MM.1S (cell line): ENCODE results near the gene KRTAP3-1.
"Not testable (repeated sequence)": the region's sequence is repeated elsewhere in the genome, so short reads cannot be mapped to it uniquely, and the experiment has no call there.

Experiments
- DNase-seq: peaks from one replicate; pipeline ENCODE4 v3.0.0-alpha.2; 2015
- H2AFZ ChIP-seq: fragments of 300-600 bp; sonication (generic); 2 replicates; pipeline ENCODE4 v1.6.0; 2016; ENCODE audit warnings: antibody characterized with exemption, low read length
- H3F3A ChIP-seq: fragments of 300-600 bp; sonication (generic); 2 replicates; pipeline ENCODE4 v1.6.1; 2016; ENCODE audit warnings: mild to moderate bottlenecking, antibody characterized with exemption, low read length, moderate library complexity, mixed read lengths; ENCODE audit not compliant: insufficient read depth
- H3K27ac ChIP-seq: fragments of 300-600 bp; sonication (generic); 2 replicates; pipeline ENCODE4 v1.5.1; 2016; ENCODE audit warnings: mild to moderate bottlenecking, low read length
- H3K27me3 ChIP-seq: fragments of 300-600 bp; sonication (generic); replicated peaks from 2 replicates; pipeline ENCODE4 v1.6.0; 2016; ENCODE audit warnings: low read length; ENCODE audit not compliant: insufficient read depth
- H3K36me3 ChIP-seq: fragments of 300-600 bp; sonication (generic); replicated peaks from 2 replicates; pipeline ENCODE4 v1.6.1; 2016; ENCODE audit warnings: mild to moderate bottlenecking, low read length, mixed read lengths; ENCODE audit not compliant: insufficient read depth
- H3K4me1 ChIP-seq: fragments of 300-600 bp; sonication (generic); 2 replicates; pipeline ENCODE4 v1.6.1; 2016; ENCODE audit warnings: low read length, mixed read lengths
- H3K4me2 ChIP-seq: fragments of 300-600 bp; sonication (generic); 2 replicates; pipeline ENCODE4 v1.6.0; 2016; ENCODE audit warnings: low read depth, low read length
- H3K4me3 ChIP-seq: fragments of 300-600 bp; sonication (generic); 2 replicates; pipeline ENCODE4 v1.5.1; 2016; ENCODE audit warnings: low read length, mixed read lengths
- H3K79me2 ChIP-seq: fragments of 300-600 bp; sonication (generic); 2 replicates; pipeline ENCODE4 v1.6.1; 2016; ENCODE audit warnings: mixed run types, low read length, mixed read lengths
- H3K9ac ChIP-seq: fragments of 300-600 bp; sonication (generic); 2 replicates; pipeline ENCODE4 v1.6.1; 2016; ENCODE audit warnings: low read length, mixed read lengths
- H3K9me2 ChIP-seq: fragments of 300-600 bp; sonication (generic); replicated peaks from 2 replicates; pipeline ENCODE4 v1.6.1; 2016; ENCODE audit warnings: mild to moderate bottlenecking, low read length, mixed read lengths; ENCODE audit not compliant: insufficient read depth
- H3K9me3 ChIP-seq: fragments of 300-600 bp; sonication (generic); replicated peaks from 2 replicates; pipeline ENCODE4 v1.6.1; 2016; ENCODE audit warnings: mild to moderate bottlenecking, low read length, mixed read lengths; ENCODE audit not compliant: insufficient read depth
- H4K20me1 ChIP-seq: fragments of 300-600 bp; sonication (generic); 2 replicates; pipeline ENCODE4 v1.6.1; 2016; ENCODE audit warnings: mild to moderate bottlenecking, low read length, moderate library complexity, mixed read lengths; ENCODE audit not compliant: insufficient read depth
- CTCF ChIP-seq: fragments of 300-600 bp; sonication (generic); IDR thresholded peaks from 2 replicates; pipeline ENCODE4 v1.5.1; 2016; ENCODE audit warnings: antibody characterized with exemption, low read length, mixed read lengths
- EZH2 ChIP-seq: fragments of 300-600 bp; sonication (generic); optimal IDR thresholded peaks from 2 replicates; pipeline ENCODE3; 2017; ENCODE audit warnings: low read depth, mild to moderate bottlenecking, antibody characterized with exemption, low read length, mixed read lengths
- EZH2phosphoT487 ChIP-seq: fragments of 300-600 bp; sonication (generic); IDR thresholded peaks from 2 replicates; pipeline ENCODE4 v1.6.1; 2018; ENCODE audit warnings: antibody characterized with exemption, low read length

The KRTAP3-1 gene

GRCh38 chr17:41042953-41043352 is 34.0 kb upstream of the KRTAP3-1 start:
- TF ChIP-seq CTCF (no peak), EZH2phosphoT487 (no peak), EZH2 (no peak)
- DNase-seq = no peak
- H3K4me1 ChIP-seq = no peaks in the 10 kb centered on the region
- H4K20me1 ChIP-seq = no peaks in the 10 kb centered on the region
- no peaks in the 10 kb centered on the region for H3K79me2 ChIP-seq
- H2AFZ ChIP-seq = no peak overlapping the region
- H3F3A ChIP-seq = no peaks in the 10 kb centered on the region
- H3K9me3 ChIP-seq = no peaks in the 10 kb centered on the region
- H3K4me2 ChIP-seq = no peak overlapping the region
- no peak overlapping the region for H3K27ac ChIP-seq
- no peak overlapping the region for H3K4me3 ChIP-seq
- H3K27me3 ChIP-seq = no peaks in the 10 kb centered on the region
- H3K36me3 ChIP-seq = no peaks in the 10 kb centered on the region
- no peak overlapping the region for H3K9ac ChIP-seq
- H3K9me2 ChIP-seq = no peaks in the 10 kb centered on the region

GRCh38 chr17:41040783-41041571 is 32.0 kb upstream of the KRTAP3-1 start, which contains the start of gene KRTAP1-1:
Gene KRTAP1-1 (minus strand): TSS chr17:41041450. CDS start chr17:41041397, 53 bp downstream.
- not testable (repeated sequence) for H3K9me2 ChIP-seq, H3F3A ChIP-seq, H3K79me2 ChIP-seq, DNase-seq, H3K4me3 ChIP-seq, H3K9ac ChIP-seq, H3K27me3 ChIP-seq, H4K20me1 ChIP-seq, H3K4me2 ChIP-seq, H3K36me3 ChIP-seq, H3K9me3 ChIP-seq, H2AFZ ChIP-seq, H3K27ac ChIP-seq, H3K4me1 ChIP-seq

GRCh38 chr17:41037853-41038350 is 29.0 kb upstream of the KRTAP3-1 start:
- no peak for DNase-seq
- Histone ChIP-seq H3F3A (no peaks in the 10 kb centered on the region), H2AFZ (no peak overlapping the region)

GRCh38 chr17:41034346-41034935 is 25.5 kb upstream of the KRTAP3-1 start, which contains the start of gene KRTAP1-3:
Gene KRTAP1-3 (minus strand): TSS chr17:41034874. CDS start chr17:41034821, 53 bp downstream.
- H3F3A ChIP-seq, H3K9me3 ChIP-seq, H4K20me1 ChIP-seq, H3K27me3 ChIP-seq, H3K9ac ChIP-seq, H3K4me3 ChIP-seq, H3K79me2 ChIP-seq, H2AFZ ChIP-seq, H3K4me2 ChIP-seq, H3K36me3 ChIP-seq, H3K9me2 ChIP-seq, H3K4me1 ChIP-seq, DNase-seq, H3K27ac ChIP-seq: not testable (repeated sequence)

More at GRCh38 chr17:41037853-41038350, 29.0 kb upstream of the KRTAP3-1 start:
- H3K27me3 ChIP-seq = no peaks in the 10 kb centered on the region
- no peaks in the 10 kb centered on the region for H3K9me2 ChIP-seq
- H3K9me3 ChIP-seq = no peaks in the 10 kb centered on the region
- TF ChIP-seq EZH2phosphoT487 (no peak), EZH2 (no peak), CTCF (no peak)
- no peaks in the 10 kb centered on the region for H3K79me2 ChIP-seq
- no peaks in the 10 kb centered on the region for H3K4me1 ChIP-seq
- H3K4me2 ChIP-seq = no peak overlapping the region
- no peak overlapping the region for H3K27ac ChIP-seq
- H3K9ac ChIP-seq = no peak overlapping the region
- no peaks in the 10 kb centered on the region for H3K36me3 ChIP-seq
- no peak overlapping the region for H3K4me3 ChIP-seq
- H4K20me1 ChIP-seq = no peaks in the 10 kb centered on the region
